T follicular helper cell (primary cell): ENCODE data around the gene PC.
"Not testable (repeated sequence)": the region's sequence is repeated elsewhere in the genome, so short reads cannot be mapped to it uniquely, and the experiment has no call there.

ENCODE experiments used
- DNase-seq: peaks from one replicate; pipeline ENCODE4 v3.0.0-alpha.2; 2020; ENCODE audit warnings: low read depth

Gene PC

DNA sequence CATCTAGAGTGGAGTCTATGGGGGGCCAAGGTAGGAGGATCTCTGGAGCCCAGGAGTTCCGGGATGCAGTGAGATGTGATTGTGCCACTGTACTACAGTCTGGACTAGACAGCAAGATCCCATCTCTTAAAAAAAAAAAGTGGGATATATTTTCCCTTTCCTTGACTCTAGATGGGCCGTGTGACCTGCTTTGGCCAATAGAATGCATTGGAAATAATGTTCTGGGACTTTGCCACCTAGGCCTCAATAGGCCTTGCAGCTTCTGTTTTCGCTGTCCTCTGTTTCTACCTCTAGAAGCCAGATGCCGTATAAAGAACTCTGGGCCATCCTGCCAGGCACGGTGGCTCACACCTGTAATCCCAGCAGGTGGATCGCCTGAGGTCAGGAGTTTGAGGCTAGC, 20.5 kb upstream of the PC start:
- no peak for DNase-seq

DNA sequence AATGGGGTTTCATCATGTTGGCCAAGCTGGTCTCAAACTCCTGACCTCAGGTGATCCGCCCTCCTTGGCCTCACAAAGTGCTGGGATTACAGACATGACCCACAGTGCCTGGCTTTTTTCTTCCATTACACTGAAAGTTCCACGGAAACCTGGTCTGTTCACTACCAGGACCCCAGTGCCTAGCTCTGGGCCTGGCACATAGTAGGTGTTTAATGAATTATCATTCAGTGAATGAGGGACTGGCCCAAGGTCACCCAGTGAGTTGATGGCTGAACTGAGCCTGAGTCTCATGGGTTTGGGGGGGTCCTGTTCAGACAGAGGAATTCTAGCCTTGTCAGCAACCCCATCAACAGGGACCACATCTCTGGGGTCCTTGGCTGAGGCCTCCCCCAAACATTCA, 20.0 kb upstream of the PC start:
- DNase-seq, result no peak

DNA sequence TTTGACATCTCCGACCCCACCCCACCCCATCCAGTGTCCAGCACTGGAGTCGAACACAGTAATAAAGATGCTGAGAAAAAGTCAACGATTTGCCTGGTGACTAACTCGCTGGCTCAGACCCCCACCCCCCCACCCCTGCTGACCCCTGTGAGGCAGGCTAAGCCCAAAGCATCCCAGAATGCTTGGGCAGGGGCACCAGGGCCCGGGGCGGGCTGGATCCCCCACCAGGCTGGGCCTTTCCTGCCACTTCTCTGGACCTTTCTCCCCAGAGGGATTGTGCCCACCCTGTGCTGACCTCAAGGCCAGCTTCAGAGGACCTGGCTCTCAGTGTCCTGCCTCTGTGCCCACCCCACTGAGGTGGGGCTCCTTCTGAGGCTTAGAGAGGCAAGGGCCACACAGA, 18.7 kb upstream of the PC start:
- DNase-seq, result no peak

DNA sequence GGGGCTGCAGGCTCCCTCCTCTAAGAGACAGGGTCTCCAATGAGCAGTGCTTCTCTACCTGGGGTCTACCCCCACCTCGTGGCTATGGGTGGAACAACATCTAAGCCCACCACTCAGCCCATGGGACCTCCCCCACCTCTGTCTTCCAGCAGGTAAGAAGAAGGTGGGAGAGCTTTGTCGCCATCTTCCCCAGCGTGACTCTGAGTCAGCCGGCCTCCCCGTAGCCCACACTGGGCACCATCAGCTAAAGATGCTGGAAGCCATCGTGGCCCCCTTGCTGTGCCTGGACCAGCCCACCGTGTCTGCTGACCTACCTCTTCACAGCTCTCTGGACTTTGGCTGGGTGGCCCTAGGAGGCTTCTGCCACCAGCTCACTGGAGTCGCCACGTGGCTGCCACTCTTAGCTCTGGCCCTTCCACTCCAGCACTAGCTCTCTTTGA, 17.9 kb upstream of the PC start:
- no peak for DNase-seq

DNA sequence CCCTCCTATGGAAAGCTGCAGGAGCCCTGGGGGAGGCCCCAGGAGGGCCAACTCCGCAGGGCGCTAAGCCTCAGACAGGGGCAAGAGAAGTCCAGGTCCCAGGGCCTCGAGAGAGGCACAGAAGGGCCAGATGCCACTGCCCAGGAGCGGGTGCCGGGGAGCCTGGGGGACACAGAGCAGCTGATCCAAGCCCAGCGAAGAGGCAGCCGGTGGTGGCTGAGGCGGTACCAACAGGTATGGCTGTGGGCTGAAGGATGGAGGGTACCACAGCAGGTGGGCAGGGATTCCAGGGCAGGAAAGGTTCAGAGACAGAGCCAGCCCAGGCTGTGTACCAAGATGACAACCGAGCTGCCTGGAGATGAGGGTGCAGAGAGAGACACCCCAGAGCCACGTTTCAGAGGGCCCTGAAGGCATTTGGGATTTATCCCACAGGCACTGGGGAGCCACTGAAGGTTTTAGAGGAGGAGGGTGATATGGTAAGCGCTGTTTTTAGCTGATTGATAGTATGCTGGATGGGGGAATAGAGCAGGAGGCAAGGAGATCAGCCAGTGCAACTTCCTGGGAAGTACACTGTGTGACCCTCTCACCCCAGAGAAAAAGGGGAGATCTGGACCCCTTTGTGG, 17.3 kb upstream of the PC start:
- no peak for DNase-seq

DNA sequence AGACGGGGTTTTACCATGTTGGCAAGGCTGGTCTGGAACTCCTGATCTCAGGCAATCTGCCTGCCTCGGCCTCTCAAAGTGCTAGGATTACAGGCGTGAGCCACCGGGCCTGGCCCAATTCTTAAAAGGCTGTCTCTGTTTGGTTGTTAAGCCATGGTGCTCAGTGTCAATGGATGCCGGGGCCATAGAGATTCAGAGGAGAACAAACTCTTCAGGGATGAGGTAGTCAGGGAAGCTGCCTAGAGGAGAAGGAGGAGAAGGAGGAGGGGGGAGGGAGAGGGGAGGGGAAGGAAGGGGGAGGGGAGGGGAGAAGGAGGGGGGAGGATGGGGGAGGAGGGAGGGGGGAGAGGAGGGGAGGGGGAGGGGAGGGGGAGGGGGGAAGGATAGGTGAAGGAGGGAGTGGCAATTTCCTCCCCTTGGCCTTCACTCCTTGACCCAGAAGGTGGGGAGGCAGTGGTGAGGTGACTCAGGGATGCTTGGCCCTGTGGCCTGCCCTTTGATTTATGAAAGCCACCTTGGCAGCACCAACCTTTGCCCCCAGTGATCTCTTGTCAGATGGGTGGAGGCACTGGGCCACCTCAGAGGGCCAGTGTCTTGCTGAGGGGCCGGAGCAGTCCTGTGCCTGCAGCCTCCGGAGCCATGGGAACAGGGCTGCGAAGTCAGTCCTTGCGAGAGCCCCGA, 16.7 kb upstream of the PC start, which contains the start of gene C11orf86:
Gene C11orf86, plus strand, starts transcription at position 581 of the 681 bp plus-strand sequence. Its CDS starts 59 bp downstream, at position 640.
- DNase-seq, result no peak

DNA sequence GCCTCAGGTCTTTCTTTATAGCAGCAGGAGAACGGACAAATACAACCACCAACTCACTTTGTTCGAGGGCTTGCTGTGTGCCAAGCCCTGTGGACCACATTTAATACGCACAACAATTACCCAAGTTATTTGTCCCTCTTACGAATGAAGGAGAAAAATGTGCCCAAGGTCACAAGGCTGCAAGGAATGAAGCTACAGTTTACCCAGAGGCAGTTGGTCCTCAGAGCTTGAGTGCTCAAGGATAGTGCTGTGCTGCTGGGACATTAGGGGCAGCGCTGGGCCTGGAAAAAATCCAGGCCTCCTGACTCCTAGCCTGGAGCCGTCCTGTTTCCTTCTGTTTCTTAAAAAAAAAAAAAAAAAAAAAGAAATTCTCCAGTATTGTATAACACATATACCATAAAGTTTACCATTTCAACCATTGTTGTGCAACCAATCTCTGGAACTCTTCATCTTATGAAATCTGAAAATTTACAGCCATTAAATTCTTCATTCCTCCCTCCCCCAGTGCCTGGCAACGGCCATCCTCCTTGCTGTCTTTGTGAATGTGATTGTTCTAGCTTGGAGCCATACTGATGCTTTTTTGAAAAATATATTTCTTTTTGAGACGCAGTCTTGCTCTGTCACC, 15.9 kb upstream of the PC start:
- no peak for DNase-seq

DNA sequence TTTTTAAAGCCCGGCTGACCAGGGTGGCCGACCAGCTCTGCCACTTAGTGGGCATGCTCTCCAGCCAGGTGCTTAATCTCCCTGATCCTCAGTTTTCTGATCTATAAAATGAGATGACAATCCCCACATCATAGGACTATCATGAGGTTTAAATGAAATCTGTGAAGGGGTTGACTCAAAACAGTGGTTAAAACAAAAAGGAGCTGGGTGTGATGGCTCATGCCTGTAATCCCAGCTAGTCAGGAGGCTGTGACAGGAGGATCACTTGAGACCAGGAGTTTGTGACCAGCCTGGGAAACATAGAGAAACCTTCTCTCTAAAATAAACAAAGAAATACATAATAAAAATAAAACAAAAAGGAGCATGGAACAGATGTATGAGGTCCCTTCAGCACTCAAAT, 13.3 kb upstream of the PC start:
- no peak for DNase-seq

DNA sequence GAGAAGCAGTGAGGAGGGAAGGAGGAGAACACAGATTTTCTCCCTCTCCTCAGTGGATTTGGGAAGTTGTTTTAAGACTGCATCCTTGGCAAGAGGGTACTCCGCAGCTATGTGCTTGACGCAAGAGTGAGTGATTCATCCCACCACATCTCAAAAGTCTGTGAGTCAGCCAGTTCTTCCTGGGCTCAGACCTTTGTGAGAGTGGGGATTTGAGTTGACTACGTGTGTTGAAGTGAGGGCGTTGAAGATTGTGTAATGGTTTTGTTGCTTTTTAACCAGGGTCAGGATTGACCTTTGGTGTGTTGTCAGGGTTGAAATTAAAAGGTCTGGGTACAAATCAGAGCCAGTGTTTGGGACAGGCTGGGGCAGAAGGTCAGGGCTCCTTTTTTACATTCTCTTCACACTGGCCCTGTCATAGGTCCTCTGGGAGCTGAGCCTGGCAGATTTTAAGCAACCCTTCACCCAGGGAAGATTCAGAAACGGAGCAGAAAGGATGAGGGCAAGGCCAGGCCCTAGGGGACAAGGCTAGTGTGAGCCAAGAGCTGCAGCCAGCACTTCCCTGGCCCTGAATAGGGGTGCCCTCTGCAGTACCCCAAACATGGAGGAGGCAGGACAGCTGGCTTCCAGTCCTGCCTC, 12.7 kb upstream of the PC start:
- DNase-seq, result no peak

DNA sequence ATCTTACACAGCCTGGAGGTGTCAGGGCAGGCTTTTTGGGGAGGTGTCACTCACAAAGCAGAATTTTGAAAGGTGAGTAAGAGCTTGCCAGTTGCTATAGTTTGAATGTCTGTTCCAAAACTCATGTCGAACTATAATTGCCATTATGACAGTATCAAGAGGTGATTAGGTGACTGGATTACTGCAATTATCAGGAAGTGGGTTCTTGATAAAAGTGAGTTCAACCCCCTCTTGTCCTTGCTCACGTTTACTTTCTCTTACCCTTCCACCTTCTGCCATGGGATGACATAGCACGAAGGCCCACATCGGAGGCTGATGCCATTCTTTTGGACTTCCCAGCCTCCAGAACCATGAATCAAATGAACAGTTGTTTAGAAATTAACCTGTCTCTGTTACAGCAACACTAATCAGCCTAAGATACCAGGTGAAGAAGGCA, 12.2 kb upstream of the PC start:
- DNase-seq, result no peak

DNA sequence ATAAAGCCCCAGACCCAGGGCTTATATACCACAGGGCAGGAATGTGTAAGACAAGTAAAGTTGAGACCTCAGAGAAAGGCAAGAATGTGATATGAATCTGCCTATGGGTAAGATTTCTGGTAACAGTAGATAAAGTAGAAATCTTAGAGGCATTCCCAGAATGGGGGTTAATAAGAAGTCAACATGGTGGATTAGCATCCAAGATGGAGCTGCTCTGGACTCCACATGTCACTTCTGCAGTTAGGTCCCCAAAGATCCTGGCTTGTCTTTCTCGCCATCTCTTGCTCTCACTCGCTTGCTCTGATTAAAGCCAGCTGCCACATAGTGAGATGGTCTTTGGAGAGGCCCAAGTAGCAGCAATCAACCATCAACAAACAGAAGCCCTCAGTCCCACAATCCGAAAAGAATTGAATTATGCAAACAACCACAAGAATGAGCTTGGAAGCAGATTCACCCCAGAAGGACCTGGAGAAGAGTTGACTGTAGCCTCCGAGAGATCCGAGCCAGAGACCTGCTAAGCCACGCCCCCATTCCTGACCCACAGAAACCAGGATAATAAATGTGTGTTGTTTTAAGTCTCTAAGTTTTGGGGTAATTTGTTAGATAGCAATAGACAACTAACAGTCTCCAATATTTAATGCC, 11.5 kb upstream of the PC start:
- DNase-seq, result no peak

DNA sequence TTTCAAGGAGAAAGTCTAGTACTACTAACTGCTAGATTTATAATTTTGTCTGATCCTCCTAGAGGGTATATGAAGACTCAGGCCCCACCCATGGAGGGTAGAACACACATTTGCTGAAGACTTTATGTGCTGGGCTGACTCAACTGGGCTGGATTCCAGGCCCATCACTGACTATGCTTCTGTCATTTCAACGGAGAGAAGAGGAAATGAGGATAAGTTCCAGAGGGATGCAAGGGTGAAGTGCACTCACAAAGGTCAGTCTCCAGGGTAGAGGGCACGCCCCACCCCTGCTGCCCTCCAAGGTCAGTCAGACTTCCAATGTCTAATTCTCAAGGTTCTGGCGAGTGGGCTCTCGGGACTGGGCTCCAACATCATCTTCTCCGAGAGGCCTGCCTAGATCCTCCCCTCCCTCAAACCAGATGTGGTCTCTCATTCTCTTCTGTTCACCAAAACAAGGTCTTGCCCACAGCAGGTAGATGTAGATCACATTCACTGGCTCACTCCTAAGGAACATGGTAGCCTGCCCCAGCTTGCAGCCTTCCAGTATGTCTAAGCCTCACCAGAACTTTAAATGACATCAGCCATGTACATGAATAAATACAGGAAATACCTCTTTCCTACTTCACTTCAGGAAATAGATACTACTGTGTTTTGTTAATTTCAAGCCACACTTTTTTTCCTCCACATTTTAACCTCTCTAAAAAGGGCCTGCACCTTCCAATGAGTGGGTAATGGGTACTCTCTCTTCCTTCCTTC, 9.7 kb upstream of the PC start:
- DNase-seq, result no peak

DNA sequence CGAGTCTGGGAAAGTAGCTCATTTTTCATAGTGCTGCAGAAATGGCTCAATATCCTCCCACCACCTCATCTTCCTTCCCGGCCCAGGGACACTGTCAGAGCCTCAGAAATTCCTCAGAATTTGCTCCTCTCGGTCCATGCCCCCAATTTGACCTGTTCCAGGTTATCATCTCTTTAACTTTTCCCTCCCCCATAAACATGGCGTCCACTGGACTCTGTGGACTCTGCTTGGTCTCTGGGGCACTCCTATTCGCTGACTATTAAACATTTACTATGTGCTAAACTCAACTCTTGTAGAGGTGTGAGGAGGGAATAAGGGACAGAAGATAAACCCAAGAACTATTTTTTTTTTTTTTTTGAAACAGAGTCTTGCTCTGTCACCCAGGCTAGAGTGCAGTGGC, 8.2 kb upstream of the PC start:
- no peak for DNase-seq

DNA sequence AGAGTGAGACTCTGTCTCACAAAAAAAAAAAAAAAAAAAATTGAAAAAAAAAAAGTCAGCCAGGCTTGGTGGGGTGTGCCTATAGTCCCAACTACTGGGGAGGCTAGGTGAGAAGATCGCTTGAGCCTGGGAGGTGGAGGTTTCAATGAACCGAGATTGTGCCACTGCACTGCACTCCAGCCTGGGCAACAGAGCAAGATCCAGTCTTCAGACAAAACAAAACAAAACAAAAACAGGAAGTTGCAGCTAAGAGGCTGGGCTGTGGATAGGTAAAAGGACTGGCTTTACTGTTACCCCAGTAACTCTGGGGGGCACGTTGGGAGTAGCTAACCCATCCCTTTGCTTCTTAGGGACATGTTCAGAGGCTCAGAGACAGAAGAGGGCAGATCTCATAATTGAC, 6.3 kb upstream of the PC start:
- no peak for DNase-seq

DNA sequence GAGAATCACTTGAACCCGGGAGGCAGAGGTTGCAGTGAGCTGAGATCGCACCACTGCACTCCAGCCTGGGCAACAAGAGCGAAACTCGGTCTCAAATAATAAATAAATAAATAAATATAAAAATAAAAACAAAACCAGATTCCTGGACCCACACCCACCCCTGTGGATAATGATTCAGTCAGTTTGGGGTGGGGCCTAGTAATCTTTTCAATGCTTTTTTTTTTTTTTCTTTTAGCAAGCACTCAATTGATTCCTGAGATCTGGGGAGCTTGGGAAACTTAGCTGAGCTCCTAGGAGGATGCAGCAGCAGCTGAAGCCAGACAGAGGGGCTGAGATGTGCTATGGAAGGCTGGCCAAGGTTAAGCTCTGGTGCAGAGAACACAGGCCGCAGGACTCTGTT, 4.6 kb upstream of the PC start:
- no peak for DNase-seq

DNA sequence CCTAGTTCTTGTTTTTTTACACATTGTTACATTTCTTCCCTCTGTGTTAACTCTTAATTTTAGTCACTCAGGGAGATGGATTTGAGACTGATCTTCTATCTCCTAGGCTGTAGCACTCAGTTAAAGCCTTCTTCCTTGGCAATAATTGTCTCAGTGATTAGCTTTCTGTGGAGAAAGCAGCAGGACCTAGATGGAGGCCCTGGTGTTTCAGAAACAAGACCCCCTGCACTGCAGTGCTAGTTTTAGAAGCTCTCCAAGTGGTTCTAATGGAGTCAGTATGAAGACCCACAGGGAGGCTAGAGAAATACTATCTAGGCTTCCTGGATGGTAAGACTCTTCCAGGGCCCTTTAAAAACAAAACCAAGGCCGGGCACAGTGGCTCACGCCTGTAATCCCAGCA, 4.1 kb upstream of the PC start:
- no peak for DNase-seq

DNA sequence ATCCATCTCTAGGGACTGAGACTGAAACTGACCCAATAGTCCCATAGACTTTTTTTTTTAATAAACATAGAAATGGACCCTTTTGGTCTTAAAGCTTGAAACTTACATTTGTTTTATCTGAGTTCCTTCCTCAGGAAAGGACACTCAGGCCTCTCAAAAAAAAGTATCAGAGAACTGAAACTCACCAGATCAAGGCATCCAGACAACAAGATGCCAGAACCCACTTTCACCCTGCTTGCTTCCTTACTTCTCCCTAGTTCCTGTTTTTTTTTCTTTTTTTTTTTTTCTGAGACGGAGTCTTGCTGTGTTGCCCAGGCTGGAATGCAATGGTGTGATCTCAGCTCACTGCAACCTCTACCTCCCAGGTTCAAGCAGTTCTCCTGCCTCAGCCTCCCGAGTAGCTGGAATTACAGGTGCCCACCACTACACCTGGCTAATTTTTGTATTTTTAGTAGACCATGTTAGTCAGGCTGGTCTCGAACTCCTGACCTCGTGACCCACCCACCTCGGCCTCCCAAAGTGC, 3.6 kb upstream of the PC start:
- DNase-seq, result not testable (repeated sequence)

DNA sequence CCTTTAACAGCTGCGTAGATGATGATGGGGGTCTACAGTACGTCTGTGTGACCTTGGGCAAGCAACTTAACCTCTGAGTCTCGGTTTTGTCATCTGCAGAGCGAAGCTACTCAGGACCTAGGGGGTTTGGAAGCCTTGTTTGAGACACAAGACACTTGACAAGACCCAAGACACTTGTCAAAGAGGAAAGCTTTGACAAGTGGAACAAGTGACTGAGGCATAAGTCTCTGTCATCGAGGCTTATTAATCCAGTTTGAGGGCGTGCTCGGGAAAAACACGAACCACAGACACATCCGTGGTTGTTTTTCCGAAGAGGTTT, 732 bp upstream of the PC start:
- no peak for DNase-seq

DNA sequence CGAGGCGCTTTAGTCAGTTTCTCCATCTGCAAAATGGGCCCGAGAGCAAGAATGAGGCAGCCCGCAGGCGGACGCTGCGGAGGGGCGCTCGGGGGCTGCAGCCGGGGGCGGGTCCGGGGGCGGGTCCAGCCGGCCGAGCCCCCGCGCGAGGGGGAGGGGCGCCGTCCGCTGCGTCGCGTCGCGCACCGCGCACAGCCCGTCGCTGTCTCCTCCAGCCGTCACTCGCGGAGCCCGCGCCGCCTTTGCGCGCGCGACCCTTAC, 282 bp downstream of the PC start:
- DNase-seq, result no peak

DNA sequence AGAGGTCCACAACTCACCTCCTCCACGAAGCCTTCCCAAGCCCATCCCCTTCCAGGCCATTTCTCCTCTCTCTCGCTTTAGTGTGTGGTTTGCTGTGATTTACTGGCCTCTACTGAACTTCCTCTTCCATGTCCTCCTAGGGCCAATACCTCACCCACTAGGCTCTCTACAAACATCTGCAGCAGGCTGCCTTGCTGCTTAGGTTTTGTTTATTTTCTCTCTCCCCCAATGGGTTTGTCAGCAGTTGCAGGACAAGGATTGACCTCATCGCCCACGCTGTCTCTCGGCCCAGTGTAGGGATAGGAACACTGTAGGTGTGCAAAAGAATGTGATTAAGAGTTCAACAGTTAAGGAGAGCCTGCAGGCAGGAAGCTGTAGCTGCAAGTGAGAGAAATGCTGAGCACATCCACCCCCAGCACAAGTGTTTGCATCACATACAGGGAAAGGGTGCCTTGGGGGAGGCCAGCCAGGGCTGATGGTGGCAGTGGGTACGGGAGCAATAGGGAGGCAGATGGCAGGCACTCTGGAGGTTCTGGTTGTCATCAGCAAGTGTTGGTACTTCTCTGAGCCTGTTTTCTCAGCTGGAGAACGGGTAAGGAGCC, 1.4 kb downstream of the PC start:
- no peak for DNase-seq

DNA sequence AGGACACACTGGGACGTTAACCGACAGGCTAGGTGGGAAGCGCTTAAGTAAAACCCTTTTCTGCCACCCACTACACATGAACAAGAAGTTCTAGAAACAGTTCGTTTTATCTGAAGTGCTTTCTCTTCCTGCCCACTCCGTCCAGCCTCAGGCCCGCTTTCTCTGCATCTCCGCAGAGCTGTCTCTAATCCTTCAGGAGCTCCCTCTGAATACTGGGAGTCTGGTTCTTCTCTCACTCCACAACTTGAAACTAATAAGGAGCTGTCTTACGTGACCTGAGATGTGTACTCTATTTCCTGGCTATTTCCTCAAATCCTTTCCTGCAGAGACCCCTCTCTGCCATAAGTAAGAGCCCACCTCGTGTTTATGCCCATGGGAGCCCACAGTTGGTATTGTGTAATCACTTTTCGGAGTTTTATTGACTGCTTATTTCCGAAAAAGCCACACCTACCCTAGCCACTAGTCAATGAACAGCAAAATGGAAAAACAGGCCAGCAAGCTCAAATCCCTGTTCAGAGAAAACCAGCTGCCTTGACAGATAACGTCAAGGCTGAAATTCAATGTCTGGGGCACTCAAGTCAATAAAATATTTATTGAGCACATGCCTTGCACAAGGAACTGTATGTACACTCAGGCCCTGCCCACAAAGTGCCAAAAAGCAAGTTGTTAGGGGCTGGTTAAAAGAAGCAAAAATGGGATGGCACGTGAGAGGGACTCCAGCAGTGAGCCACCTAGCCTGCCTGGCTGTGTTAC, 4.9 kb downstream of the PC start:
- no peak for DNase-seq
